ENCODE measurements around the gene ARHGAP6.

DNA sequence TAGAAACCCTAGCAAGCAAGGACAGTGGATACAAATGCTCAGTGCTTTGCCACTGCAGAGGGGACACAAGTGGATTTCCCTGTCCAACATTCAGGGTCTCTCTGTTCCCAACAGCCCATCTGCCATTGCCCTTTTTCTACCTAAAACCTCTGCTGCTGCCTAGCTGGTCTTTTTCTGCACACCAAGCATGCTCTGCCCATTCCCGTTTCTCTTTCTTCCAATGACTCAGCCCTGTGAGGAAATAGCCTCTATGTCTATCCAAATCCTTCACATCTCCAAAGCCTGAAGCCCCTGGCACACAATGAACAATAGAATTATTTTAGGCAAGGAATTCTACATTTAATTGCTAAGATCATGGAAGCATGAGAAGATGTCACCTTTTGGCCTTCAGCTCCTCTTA is 378.2 kb downstream of the ARHGAP6 start:
- TF ChIP-seq, protein P1, sequence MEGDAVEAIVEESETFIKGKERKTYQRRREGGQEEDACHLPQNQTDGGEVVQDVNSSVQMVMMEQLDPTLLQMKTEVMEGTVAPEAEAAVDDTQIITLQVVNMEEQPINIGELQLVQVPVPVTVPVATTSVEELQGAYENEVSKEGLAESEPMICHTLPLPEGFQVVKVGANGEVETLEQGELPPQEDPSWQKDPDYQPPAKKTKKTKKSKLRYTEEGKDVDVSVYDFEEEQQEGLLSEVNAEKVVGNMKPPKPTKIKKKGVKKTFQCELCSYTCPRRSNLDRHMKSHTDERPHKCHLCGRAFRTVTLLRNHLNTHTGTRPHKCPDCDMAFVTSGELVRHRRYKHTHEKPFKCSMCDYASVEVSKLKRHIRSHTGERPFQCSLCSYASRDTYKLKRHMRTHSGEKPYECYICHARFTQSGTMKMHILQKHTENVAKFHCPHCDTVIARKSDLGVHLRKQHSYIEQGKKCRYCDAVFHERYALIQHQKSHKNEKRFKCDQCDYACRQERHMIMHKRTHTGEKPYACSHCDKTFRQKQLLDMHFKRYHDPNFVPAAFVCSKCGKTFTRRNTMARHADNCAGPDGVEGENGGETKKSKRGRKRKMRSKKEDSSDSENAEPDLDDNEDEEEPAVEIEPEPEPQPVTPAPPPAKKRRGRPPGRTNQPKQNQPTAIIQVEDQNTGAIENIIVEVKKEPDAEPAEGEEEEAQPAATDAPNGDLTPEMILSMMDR (conservative IDR thresholded peaks at IDR 0.05; ENCODE audit: low read depth in 2 of 2): no peak
- TF ChIP-seq, protein P2, sequence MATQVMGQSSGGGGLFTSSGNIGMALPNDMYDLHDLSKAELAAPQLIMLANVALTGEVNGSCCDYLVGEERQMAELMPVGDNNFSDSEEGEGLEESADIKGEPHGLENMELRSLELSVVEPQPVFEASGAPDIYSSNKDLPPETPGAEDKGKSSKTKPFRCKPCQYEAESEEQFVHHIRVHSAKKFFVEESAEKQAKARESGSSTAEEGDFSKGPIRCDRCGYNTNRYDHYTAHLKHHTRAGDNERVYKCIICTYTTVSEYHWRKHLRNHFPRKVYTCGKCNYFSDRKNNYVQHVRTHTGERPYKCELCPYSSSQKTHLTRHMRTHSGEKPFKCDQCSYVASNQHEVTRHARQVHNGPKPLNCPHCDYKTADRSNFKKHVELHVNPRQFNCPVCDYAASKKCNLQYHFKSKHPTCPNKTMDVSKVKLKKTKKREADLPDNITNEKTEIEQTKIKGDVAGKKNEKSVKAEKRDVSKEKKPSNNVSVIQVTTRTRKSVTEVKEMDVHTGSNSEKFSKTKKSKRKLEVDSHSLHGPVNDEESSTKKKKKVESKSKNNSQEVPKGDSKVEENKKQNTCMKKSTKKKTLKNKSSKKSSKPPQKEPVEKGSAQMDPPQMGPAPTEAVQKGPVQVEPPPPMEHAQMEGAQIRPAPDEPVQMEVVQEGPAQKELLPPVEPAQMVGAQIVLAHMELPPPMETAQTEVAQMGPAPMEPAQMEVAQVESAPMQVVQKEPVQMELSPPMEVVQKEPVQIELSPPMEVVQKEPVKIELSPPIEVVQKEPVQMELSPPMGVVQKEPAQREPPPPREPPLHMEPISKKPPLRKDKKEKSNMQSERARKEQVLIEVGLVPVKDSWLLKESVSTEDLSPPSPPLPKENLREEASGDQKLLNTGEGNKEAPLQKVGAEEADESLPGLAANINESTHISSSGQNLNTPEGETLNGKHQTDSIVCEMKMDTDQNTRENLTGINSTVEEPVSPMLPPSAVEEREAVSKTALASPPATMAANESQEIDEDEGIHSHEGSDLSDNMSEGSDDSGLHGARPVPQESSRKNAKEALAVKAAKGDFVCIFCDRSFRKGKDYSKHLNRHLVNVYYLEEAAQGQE (IDR thresholded peaks at IDR 0.05; ENCODE audit: unreplicated experiment): no peak
- TF ChIP-seq CREB1 (CRISPR knock-in tag; IDR thresholded peaks at IDR 0.05; ENCODE audit: low read depth) (no peak), POLR2AphosphoS5 (IDR thresholded peaks at IDR 0.05; ENCODE audit: low read depth) (no peak), EZH2phosphoT487 (IDR thresholded peaks at IDR 0.05; ENCODE audit: unreplicated experiment) (no peak), NANOG (IDR thresholded peaks at IDR 0.05; ENCODE audit: borderline replicate concordance) (no peak), EZH2 (IDR thresholded peaks at IDR 0.05; ENCODE audit: low read depth, unreplicated experiment) (no peak), JUNB (IDR thresholded peaks at IDR 0.05; ENCODE audit: unreplicated experiment) (no peak), ZNF114 (CRISPR knock-in tag; IDR thresholded peaks at IDR 0.05) (no peak), ZNF331 (CRISPR knock-in tag; IDR thresholded peaks at IDR 0.05; ENCODE audit: low read depth) (no peak)
- TF ChIP-seq, protein P3, sequence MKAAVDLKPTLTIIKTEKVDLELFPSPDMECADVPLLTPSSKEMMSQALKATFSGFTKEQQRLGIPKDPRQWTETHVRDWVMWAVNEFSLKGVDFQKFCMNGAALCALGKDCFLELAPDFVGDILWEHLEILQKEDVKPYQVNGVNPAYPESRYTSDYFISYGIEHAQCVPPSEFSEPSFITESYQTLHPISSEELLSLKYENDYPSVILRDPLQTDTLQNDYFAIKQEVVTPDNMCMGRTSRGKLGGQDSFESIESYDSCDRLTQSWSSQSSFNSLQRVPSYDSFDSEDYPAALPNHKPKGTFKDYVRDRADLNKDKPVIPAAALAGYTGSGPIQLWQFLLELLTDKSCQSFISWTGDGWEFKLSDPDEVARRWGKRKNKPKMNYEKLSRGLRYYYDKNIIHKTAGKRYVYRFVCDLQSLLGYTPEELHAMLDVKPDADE (IDR thresholded peaks at IDR 0.05): no peak
- TF ChIP-seq, protein P4, sequence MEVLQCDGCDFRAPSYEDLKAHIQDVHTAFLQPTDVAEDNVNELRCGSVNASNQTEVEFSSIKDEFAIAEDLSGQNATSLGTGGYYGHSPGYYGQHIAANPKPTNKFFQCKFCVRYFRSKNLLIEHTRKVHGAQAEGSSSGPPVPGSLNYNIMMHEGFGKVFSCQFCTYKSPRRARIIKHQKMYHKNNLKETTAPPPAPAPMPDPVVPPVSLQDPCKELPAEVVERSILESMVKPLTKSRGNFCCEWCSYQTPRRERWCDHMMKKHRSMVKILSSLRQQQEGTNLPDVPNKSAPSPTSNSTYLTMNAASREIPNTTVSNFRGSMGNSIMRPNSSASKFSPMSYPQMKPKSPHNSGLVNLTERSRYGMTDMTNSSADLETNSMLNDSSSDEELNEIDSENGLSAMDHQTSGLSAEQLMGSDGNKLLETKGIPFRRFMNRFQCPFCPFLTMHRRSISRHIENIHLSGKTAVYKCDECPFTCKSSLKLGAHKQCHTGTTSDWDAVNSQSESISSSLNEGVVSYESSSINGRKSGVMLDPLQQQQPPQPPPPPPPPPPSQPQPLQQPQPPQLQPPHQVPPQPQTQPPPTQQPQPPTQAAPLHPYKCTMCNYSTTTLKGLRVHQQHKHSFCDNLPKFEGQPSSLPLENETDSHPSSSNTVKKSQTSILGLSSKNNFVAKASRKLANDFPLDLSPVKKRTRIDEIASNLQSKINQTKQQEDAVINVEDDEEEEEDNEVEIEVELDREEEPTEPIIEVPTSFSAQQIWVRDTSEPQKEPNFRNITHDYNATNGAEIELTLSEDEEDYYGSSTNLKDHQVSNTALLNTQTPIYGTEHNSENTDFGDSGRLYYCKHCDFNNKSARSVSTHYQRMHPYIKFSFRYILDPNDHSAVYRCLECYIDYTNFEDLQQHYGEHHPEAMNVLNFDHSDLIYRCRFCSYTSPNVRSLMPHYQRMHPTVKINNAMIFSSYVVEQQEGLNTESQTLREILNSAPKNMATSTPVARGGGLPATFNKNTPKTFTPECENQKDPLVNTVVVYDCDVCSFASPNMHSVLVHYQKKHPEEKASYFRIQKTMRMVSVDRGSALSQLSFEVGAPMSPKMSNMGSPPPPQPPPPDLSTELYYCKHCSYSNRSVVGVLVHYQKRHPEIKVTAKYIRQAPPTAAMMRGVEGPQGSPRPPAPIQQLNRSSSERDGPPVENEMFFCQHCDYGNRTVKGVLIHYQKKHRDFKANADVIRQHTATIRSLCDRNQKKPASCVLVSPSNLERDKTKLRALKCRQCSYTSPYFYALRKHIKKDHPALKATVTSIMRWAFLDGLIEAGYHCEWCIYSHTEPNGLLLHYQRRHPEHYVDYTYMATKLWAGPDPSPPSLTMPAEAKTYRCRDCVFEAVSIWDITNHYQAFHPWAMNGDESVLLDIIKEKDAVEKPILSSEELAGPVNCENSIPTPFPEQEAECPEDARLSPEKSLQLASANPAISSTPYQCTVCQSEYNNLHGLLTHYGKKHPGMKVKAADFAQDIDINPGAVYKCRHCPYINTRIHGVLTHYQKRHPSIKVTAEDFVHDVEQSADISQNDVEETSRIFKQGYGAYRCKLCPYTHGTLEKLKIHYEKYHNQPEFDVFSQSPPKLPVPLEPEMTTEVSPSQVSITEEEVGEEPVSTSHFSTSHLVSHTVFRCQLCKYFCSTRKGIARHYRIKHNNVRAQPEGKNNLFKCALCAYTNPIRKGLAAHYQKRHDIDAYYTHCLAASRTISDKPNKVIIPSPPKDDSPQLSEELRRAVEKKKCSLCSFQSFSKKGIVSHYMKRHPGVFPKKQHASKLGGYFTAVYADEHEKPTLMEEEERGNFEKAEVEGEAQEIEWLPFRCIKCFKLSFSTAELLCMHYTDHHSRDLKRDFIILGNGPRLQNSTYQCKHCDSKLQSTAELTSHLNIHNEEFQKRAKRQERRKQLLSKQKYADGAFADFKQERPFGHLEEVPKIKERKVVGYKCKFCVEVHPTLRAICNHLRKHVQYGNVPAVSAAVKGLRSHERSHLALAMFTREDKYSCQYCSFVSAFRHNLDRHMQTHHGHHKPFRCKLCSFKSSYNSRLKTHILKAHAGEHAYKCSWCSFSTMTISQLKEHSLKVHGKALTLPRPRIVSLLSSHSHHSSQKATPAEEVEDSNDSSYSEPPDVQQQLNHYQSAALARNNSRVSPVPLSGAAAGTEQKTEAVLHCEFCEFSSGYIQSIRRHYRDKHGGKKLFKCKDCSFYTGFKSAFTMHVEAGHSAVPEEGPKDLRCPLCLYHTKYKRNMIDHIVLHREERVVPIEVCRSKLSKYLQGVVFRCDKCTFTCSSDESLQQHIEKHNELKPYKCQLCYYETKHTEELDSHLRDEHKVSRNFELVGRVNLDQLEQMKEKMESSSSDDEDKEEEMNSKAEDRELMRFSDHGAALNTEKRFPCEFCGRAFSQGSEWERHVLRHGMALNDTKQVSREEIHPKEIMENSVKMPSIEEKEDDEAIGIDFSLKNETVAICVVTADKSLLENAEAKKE (CRISPR knock-in tag; IDR thresholded peaks at IDR 0.05): no peak
